Measurements from ENCODE around the gene AP5S1. TPM values are rescaled to one million over a fixed set of nuclear protein-coding genes. Genes with fewer than 3 reads are reported as not detected.

The AP5S1 gene
- polyA plus RNA-seq, 1 of the 3 experiments (the other 2 are of a cell fraction), result 10.3 TPM

DNA sequence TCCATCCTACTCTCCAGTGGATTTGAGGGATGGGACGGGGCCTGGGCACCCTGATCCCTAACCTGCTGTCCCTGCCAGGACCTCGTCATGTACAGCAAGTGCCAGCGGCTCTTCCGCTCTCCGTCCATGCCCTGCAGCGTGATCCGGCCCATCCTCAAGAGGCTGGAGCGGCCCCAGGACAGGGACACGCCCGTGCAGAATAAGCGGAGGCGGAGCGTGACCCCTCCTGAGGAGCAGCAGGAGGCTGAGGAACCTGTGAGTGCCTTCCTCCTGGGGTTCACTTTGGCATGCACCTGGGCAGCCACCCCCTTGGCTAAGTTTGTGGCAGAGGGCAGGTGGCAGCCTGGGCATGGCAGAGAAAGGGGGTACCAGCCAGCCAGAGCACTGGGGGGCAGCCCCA is 18.5 kb upstream of the AP5S1 start:
- Histone ChIP-seq H3K27me3 (ENCODE audit: insufficient read depth) (no peaks in the 10 kb centered on the region), H3K36me3 (replicated peaks in 1 of 2; ENCODE audit: control insufficient read depth in 1 of 2, insufficient read depth in 2 of 2, low read length in 1 of 2) (peaks cover 26 to 48% of the 10 kb centered on the region in 2 experiments), H3K4me1 (ENCODE audit: control insufficient read depth in 1 of 2, insufficient read depth in 2 of 2, low read depth in 1 of 2, low read length in 1 of 2) (peaks cover 30 to 38% of the 10 kb centered on the region in 2 experiments), H3K4me2 (no peak overlapping the region), H3K9me3 (no peaks in the 10 kb centered on the region), H2AFZ (ENCODE audit: low read depth) (no peak overlapping the region), H3K79me2 (ENCODE audit: insufficient read depth) (peaks cover 41% of the 10 kb centered on the region), H3K4me3 (ENCODE audit: low read depth in 2 of 2, low read length in 1 of 2) (no peak overlapping the region), H3F3A (replicated peaks; ENCODE audit: insufficient read depth) (peaks cover 22% of the 10 kb centered on the region), H3K9ac (no peak overlapping the region), H4K20me1 (ENCODE audit: insufficient read depth) (no peaks in the 10 kb centered on the region), H3K9me2 (no peaks in the 10 kb centered on the region), H3K27ac (ENCODE audit: low read depth in 2 of 2, low read length in 1 of 2) (no peak overlapping the region)
- TF ChIP-seq YY1 (IDR thresholded peaks at IDR 0.05; ENCODE audit: low read depth), result no peak
- no peak for TF ChIP-seq TEAD4 (IDR thresholded peaks at IDR 0.05; ENCODE audit: borderline replicate concordance, insufficient read depth)
- TF ChIP-seq GABPA (IDR thresholded peaks at IDR 0.05; ENCODE audit: low read depth), result no peak
- ChIA-PET POLR2A (no interaction called here), CTCF (interaction anchor here (3.0 kb wide), 1 partner anchor 17 kb away, joined by 23 read pairs; the partner anchor contains the start of gene AP5S1)
- no peak for DNase-seq
- WGBS (ENCODE audit: low lambda C conversion rate), result 96% methylated on average over 13 of the region's 13 CpGs

DNA sequence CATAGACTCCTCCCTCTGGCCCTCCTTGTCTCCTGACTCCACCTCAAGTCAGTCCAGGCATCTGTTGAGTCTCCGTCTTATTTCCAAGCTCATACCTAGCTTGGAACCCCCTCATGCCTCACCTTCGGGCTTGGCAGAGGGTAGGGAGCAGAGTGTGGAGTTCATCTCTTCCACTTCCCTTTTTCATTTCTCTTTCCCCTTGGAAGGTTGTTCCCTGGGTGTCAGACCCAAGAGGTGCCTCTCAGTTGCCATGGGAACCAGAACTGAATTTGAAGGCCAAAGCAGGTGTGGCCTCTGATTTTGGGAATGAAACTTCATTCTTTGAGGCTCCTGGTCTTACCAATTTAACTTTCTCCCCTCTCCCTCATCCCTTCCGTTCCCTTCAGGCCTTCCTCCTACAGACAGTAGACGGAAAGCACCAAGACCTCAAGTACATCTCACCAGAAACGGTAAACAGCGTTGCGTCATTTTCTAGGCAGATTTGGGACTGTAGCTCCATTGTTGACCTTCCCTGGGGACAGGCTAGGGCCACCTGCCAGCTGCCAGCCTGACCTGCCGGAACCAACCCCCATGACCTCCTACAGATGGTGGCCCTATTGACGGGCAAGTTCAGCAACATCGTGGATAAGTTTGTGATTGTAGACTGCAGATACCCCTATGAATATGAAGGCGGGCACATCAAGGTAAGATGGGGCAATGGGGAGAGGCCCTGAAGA is 17.7 kb upstream of the AP5S1 start:
- no peak overlapping the region for H3K27ac ChIP-seq (ENCODE audit: low read depth in 2 of 2, low read length in 1 of 2)
- H3K4me3 ChIP-seq (ENCODE audit: low read depth in 2 of 2, low read length in 1 of 2), result no peak overlapping the region
- no peak for TF ChIP-seq MXI1 (IDR thresholded peaks at IDR 0.05; ENCODE audit: low read depth, low read length)
- no peak for TF ChIP-seq FOXM1 (IDR thresholded peaks at IDR 0.05; ENCODE audit: low read depth)
- no peak for TF ChIP-seq RCOR1 (IDR thresholded peaks at IDR 0.05; ENCODE audit: low read length)
- TF ChIP-seq TEAD4 (IDR thresholded peaks at IDR 0.05; ENCODE audit: borderline replicate concordance, insufficient read depth), result no peak
- TF ChIP-seq EP300 (IDR thresholded peaks at IDR 0.05; ENCODE audit: borderline replicate concordance in 1 of 2, low read depth in 1 of 2, low read length in 1 of 2), result no peak
- no peak for TF ChIP-seq NRF1 (IDR thresholded peaks at IDR 0.05; ENCODE audit: low read depth, low read length)
- TF ChIP-seq, protein P1, sequence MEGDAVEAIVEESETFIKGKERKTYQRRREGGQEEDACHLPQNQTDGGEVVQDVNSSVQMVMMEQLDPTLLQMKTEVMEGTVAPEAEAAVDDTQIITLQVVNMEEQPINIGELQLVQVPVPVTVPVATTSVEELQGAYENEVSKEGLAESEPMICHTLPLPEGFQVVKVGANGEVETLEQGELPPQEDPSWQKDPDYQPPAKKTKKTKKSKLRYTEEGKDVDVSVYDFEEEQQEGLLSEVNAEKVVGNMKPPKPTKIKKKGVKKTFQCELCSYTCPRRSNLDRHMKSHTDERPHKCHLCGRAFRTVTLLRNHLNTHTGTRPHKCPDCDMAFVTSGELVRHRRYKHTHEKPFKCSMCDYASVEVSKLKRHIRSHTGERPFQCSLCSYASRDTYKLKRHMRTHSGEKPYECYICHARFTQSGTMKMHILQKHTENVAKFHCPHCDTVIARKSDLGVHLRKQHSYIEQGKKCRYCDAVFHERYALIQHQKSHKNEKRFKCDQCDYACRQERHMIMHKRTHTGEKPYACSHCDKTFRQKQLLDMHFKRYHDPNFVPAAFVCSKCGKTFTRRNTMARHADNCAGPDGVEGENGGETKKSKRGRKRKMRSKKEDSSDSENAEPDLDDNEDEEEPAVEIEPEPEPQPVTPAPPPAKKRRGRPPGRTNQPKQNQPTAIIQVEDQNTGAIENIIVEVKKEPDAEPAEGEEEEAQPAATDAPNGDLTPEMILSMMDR (IDR thresholded peaks at IDR 0.05), result no peak
- TF ChIP-seq, protein P2, sequence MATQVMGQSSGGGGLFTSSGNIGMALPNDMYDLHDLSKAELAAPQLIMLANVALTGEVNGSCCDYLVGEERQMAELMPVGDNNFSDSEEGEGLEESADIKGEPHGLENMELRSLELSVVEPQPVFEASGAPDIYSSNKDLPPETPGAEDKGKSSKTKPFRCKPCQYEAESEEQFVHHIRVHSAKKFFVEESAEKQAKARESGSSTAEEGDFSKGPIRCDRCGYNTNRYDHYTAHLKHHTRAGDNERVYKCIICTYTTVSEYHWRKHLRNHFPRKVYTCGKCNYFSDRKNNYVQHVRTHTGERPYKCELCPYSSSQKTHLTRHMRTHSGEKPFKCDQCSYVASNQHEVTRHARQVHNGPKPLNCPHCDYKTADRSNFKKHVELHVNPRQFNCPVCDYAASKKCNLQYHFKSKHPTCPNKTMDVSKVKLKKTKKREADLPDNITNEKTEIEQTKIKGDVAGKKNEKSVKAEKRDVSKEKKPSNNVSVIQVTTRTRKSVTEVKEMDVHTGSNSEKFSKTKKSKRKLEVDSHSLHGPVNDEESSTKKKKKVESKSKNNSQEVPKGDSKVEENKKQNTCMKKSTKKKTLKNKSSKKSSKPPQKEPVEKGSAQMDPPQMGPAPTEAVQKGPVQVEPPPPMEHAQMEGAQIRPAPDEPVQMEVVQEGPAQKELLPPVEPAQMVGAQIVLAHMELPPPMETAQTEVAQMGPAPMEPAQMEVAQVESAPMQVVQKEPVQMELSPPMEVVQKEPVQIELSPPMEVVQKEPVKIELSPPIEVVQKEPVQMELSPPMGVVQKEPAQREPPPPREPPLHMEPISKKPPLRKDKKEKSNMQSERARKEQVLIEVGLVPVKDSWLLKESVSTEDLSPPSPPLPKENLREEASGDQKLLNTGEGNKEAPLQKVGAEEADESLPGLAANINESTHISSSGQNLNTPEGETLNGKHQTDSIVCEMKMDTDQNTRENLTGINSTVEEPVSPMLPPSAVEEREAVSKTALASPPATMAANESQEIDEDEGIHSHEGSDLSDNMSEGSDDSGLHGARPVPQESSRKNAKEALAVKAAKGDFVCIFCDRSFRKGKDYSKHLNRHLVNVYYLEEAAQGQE (IDR thresholded peaks at IDR 0.05; ENCODE audit: low read depth, low read length), result no peak
- H3K4me2 ChIP-seq, result no peak overlapping the region
- H3K9me2 ChIP-seq, result no peaks in the 10 kb centered on the region
- no peak overlapping the region for H2AFZ ChIP-seq (ENCODE audit: low read depth)
- no peaks in the 10 kb centered on the region for H4K20me1 ChIP-seq (ENCODE audit: insufficient read depth)
- H3K9ac ChIP-seq, result no peak overlapping the region
- H3K79me2 ChIP-seq (ENCODE audit: insufficient read depth), result peaks cover 32% of the 10 kb centered on the region
- POLR2A ChIA-PET, result no interaction called here
- H3K27me3 ChIP-seq (ENCODE audit: insufficient read depth), result no peaks in the 10 kb centered on the region
- peaks cover 26 to 46% of the 10 kb centered on the region in 2 experiments for H3K36me3 ChIP-seq (replicated peaks in 1 of 2; ENCODE audit: control insufficient read depth in 1 of 2, insufficient read depth in 2 of 2, low read length in 1 of 2)
- no peak for DNase-seq
- H3F3A ChIP-seq (replicated peaks; ENCODE audit: insufficient read depth), result peaks cover 31% of the 10 kb centered on the region
- peaks cover 36 to 38% of the 10 kb centered on the region in 2 experiments for H3K4me1 ChIP-seq (ENCODE audit: control insufficient read depth in 1 of 2, insufficient read depth in 2 of 2, low read depth in 1 of 2, low read length in 1 of 2)
- H3K9me3 ChIP-seq, result no peaks in the 10 kb centered on the region
- CTCF ChIA-PET, result no interaction called here
- 93% methylated on average over 11 of the region's 11 CpGs for WGBS (ENCODE audit: low lambda C conversion rate)

Data from SK-N-SH (cell line).